ENCODE measurements around the gene RPS21. TPM values are rescaled to one million over a fixed set of nuclear protein-coding genes. Genes with fewer than 3 reads are reported as not detected.

RPS21 gene
- total and polyA plus RNA-seq, 5 donors, result 703 to 2,060 (median 755) TPM

- no peak overlapping the region for H3K4me3 ChIP-seq (ENCODE audit: low read length)
- H3K27ac ChIP-seq (ENCODE audit: low read length), result no peak overlapping the region
- no peaks in the 10 kb centered on the region for H3K27me3 ChIP-seq (ENCODE audit: control insufficient read depth, insufficient read depth)
- DNase-seq (no peak), ATAC-seq (no peak)
- H3K9me3 ChIP-seq (ENCODE audit: control insufficient read depth, low read length), result no peaks in the 10 kb centered on the region
- H3K4me1 ChIP-seq (ENCODE audit: control insufficient read depth, insufficient read depth, low read length), result peaks cover 4% of the 10 kb centered on the region
- intact Hi-C loops (cut with DNase I), result loop anchor here in 2 of 4 donors (5.0 to 10.0 kb wide), 2 partner anchors 206 to 213 kb away; no protein-coding TSS in a partner anchor
- 90% methylated on average over 12 of the region's 12 CpGs for WGBS
Observed at GRCh38 chr20:62409086-62409853, 22.4 kb downstream of the RPS21 start.

DNA sequence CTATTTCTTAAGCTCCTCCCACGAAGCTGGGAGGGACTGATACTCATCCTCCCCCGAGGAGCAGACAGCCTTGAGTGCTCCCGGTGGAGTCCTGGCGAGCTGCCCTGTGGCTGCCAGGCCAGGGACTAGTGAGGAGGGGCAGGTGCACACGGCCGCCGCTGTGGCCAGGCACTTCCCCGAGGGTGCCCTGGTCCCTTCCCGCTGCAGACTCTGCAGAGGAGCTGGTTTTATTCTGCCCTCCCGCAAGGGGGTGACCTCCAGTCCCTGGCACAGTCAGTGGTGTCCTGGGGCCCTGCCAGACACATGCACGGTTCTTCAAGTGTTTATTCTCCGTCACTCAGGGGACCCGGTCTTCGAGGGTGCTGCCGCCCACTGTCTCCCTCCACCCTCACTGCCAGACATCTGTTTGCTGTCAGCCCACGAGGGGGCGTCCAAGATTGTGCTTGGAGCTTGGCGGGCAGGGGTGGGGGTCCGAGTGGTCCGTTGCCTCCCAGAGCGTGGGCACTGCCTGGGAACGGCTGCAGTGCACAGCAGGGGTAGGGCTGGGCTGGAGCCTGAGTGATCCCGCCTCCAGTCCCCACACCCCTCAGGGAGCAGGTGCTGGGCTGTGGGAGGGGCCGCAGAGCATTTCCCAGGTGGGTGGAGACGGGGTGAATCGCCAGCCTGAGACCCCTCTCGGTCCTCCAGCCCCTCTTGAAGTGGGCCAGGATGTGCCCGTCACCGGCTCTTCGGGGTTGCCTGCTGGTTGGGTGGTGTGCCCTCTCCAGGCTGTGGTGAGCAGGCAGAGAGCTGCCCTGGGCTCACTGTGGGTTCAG, 23.2 kb downstream of the RPS21 start:
- Histone ChIP-seq H3K27me3 (ENCODE audit: control insufficient read depth, insufficient read depth) (no peaks in the 10 kb centered on the region), H3K4me3 (ENCODE audit: low read length) (no peak overlapping the region), H3K27ac (ENCODE audit: low read length) (no peak overlapping the region), H3K4me1 (ENCODE audit: control insufficient read depth, insufficient read depth, low read length) (peaks cover 4% of the 10 kb centered on the region), H3K9me3 (ENCODE audit: control insufficient read depth, low read length) (no peaks in the 10 kb centered on the region)
- peak in 1 of 3 donors; percentile 76 for DNase-seq
- WGBS, result 11% methylated on average over 30 of the region's 30 CpGs
- ATAC-seq, result no peak
- intact Hi-C loops (cut with DNase I), result loop anchor here in 3 of 4 donors (5.0 to 10.0 kb wide), 4 partner anchors 77 to 212 kb away; no protein-coding TSS in a partner anchor

- WGBS, result 74% methylated on average over 19 of the region's 19 CpGs
- Histone ChIP-seq H3K27me3 (ENCODE audit: control insufficient read depth, insufficient read depth) (no peaks in the 10 kb centered on the region), H3K27ac (ENCODE audit: low read length) (no peak overlapping the region), H3K9me3 (ENCODE audit: control insufficient read depth, low read length) (no peaks in the 10 kb centered on the region), H3K4me3 (ENCODE audit: low read length) (no peak overlapping the region), H3K4me1 (ENCODE audit: control insufficient read depth, insufficient read depth, low read length) (peaks cover 2% of the 10 kb centered on the region)
- no peak for DNase-seq
- no peak for ATAC-seq
- intact Hi-C loops (cut with DNase I), result loop anchor here in 2 of 4 donors (5.0 to 10.0 kb wide), 3 partner anchors 76 to 204 kb away; no protein-coding TSS in a partner anchor
Observed at GRCh38 chr20:62410746-62411478, 24.0 kb downstream of the RPS21 start.

DNA sequence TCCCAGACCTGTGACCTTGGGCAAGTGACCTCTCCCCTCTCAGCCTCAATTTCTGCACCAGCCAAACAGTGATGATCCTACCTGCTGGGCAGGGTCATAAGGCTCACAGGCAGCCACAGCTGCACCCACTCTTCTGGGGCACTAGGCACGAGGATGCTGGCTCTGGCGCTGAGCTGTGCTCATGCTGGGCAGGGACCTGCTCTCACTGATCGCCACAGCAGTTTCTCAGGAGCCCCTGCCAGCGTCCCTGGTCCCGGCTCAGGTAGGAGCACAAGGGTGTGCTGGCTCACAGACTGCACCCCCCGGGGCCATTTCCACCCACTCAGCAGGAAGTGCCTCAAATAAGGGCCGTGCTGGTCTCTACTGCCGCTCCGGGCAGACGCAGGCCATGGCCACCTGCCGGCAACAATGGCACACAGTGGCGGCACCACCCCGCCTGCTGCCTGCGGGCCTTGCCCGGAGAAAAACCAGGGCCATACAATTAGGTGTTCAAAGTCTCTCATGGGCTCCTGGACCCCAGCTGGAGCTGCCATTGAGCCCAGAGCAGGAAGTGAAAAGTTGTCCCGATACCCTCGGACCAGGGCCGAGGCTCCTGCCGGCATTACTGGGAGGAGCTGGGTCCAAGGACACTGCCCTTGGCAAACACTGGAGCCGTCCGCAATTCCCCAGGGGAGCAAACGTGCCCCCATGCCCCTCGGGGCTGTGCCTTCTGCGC, 24.7 kb downstream of the RPS21 start:
- intact Hi-C loops (cut with DNase I), result loop anchor here in 2 of 4 donors (5.0 to 10.0 kb wide), 3 partner anchors 76 to 203 kb away; no protein-coding TSS in a partner anchor
- Histone ChIP-seq H3K27me3 (ENCODE audit: control insufficient read depth, insufficient read depth) (no peaks in the 10 kb centered on the region), H3K4me3 (ENCODE audit: low read length) (no peak overlapping the region), H3K27ac (ENCODE audit: low read length) (no peak overlapping the region), H3K4me1 (ENCODE audit: control insufficient read depth, insufficient read depth, low read length) (no peaks in the 10 kb centered on the region), H3K9me3 (ENCODE audit: control insufficient read depth, low read length) (no peaks in the 10 kb centered on the region)
- no peak for DNase-seq
- 79% methylated on average over 24 of the region's 24 CpGs for WGBS
- no peak for ATAC-seq

GRCh38 chr20:62412194-62413024, 25.5 kb downstream of the RPS21 start:
- no peaks in the 10 kb centered on the region for H3K27me3 ChIP-seq (ENCODE audit: control insufficient read depth, insufficient read depth)
- no peak overlapping the region for H3K4me3 ChIP-seq (ENCODE audit: low read length)
- intact Hi-C loops (cut with DNase I), result loop anchor here in 2 of 4 donors (5.0 to 10.0 kb wide), 3 partner anchors 75 to 202 kb away; no protein-coding TSS in a partner anchor
- H3K9me3 ChIP-seq (ENCODE audit: control insufficient read depth, low read length), result no peaks in the 10 kb centered on the region
- no peak for DNase-seq
- H3K4me1 ChIP-seq (ENCODE audit: control insufficient read depth, insufficient read depth, low read length), result no peaks in the 10 kb centered on the region
- 78% methylated on average over 22 of the region's 22 CpGs for WGBS
- ATAC-seq, result no peak
- H3K27ac ChIP-seq (ENCODE audit: low read length), result no peak overlapping the region

GRCh38 chr20:62413025-62413570, 26.2 kb downstream of the RPS21 start:
- H3K9me3 ChIP-seq (ENCODE audit: control insufficient read depth, low read length), result no peaks in the 10 kb centered on the region
- intact Hi-C loops (cut with DNase I), result loop anchor here in 2 of 4 donors (5.0 to 10.0 kb wide), 3 partner anchors 74 to 202 kb away; no protein-coding TSS in a partner anchor
- WGBS, result 90% methylated on average over 11 of the region's 11 CpGs

DNA sequence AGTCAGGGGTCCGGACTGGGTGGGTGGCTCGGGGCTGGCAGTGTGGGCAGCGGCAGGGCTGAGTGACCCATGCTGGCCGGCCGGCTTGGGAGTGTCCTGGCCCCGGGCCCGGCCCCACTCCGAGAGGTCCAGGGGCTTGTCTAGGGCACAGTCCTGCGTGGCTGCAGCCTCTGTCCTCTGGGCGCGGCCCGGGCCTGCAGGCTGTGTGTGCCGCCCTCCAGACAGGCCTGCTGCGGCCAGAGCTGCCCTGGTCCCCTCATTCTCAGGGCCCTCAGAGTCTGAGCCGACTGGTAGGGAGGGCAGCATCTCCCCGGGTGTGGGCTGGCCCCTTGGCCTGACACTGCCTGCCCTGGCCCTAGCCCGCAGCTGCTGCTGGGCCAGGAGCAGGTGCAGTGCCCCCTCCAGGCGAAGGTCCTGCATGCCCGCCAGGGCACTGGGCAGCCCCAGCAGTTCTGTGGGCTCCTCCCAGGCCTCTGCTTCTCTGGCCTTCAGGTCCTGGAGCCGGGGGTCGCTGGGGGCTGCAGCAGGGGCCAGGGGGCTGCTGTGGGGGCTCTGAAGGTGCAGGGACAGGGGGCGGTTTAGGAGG, 27.1 kb downstream of the RPS21 start:
- Histone ChIP-seq H3K9me3 (ENCODE audit: control insufficient read depth, low read length) (no peaks in the 10 kb centered on the region), H3K27me3 (ENCODE audit: control insufficient read depth, insufficient read depth) (no peaks in the 10 kb centered on the region), H3K4me1 (ENCODE audit: control insufficient read depth, insufficient read depth, low read length) (no peaks in the 10 kb centered on the region), H3K27ac (ENCODE audit: low read length) (no peak overlapping the region), H3K4me3 (ENCODE audit: low read length) (no peak overlapping the region)
- DNase-seq, result no peak
- no peak for ATAC-seq
- intact Hi-C loops (cut with DNase I), result loop anchor here in 2 of 4 donors (5.0 to 10.0 kb wide), 3 partner anchors 73 to 201 kb away; no protein-coding TSS in a partner anchor
- WGBS, result 83% methylated on average over 22 of the region's 22 CpGs

More at GRCh38 chr20:62413025-62413570, 26.2 kb downstream of the RPS21 start:
- DNase-seq, result no peak
- H3K27me3 ChIP-seq (ENCODE audit: control insufficient read depth, insufficient read depth), result no peaks in the 10 kb centered on the region
- ATAC-seq, result no peak
- no peak overlapping the region for H3K4me3 ChIP-seq (ENCODE audit: low read length)
- no peak overlapping the region for H3K27ac ChIP-seq (ENCODE audit: low read length)
- H3K4me1 ChIP-seq (ENCODE audit: control insufficient read depth, insufficient read depth, low read length), result no peaks in the 10 kb centered on the region

- 79% methylated on average over 24 of the region's 24 CpGs for WGBS
- Histone ChIP-seq H3K4me3 (ENCODE audit: low read length) (no peak overlapping the region), H3K27me3 (ENCODE audit: control insufficient read depth, insufficient read depth) (no peaks in the 10 kb centered on the region), H3K4me1 (ENCODE audit: control insufficient read depth, insufficient read depth, low read length) (no peaks in the 10 kb centered on the region), H3K9me3 (ENCODE audit: control insufficient read depth, low read length) (no peaks in the 10 kb centered on the region), H3K27ac (ENCODE audit: low read length) (no peak overlapping the region)
- DNase-seq (no peak), ATAC-seq (no peak)
- intact Hi-C loops (cut with DNase I), result loop anchor here in 1 of 4 donors (10.0 kb wide), 2 partner anchors 79 to 199 kb away; no protein-coding TSS in a partner anchor
Observed at GRCh38 chr20:62415354-62416111, 28.6 kb downstream of the RPS21 start.
